Lower leg skin (tissue), 4 donors: ENCODE data around the gene CD209. TPM values are rescaled to one million over a fixed set of nuclear protein-coding genes. Genes with fewer than 3 reads are reported as not detected.

ENCODE experiments used
- DNase-seq, 2 donors: peaks; one replicate each; pipeline ENCODE4 v3.0.0-alpha.2; 2019; ENCODE audit warnings: low spot score in 2 of 2
- H3K4me3 ChIP-seq: fragments of 200-600 bp; sonication (generic); 2 replicates; pipeline ENCODE4 v1.5.1; 2017; ENCODE audit warnings: mild to moderate bottlenecking, low read depth; ENCODE audit not compliant: poor library complexity, severe bottlenecking
- POLR2A ChIP-seq, 2 donors: fragments of 450-650 bp; IDR thresholded peaks; one replicate each; pipeline ENCODE4 v1.6.1; 2016 to 2017; ENCODE audit warnings: antibody characterized with exemption in 2 of 2, mild to moderate bottlenecking in 1 of 2, moderate library complexity in 1 of 2
- WGBS, 2 donors: methylation state at CpG; one replicate each; pipeline ENCODE4 v1.1.5; 2018; 5-methylcytosine and 5-hydroxymethylcytosine counted together
- intact Hi-C: fragments of 100-400 bp; cut with DNase I; formaldehyde crosslinking; loops from one replicate; pipeline ENCODE4 v1.15.0; 2023; ENCODE audit warnings: low total_unique reads
- total RNA-seq, 4 donors: library from RNA; depleted of rRNA; stranded (reverse); fragments of >200 nt; gene quantifications; one replicate each; pipeline ENCODE4 v1.1.0, GENCODE V29; 2016
- TF ChIP-seq, protein P1 (sequence below), 3 donors: fragments of 450-650 bp; IDR thresholded peaks; one replicate each; pipeline ENCODE4 v1.5.1; 2016; ENCODE audit warnings: antibody characterized with exemption in 3 of 3, mild to moderate bottlenecking in 3 of 3, moderate library complexity in 2 of 3

CD209 gene
- total RNA-seq, 4 donors from 2014 or later: 0.55 to 2.1 (median 1.4) TPM

- H3K4me3 ChIP-seq: no peak within 1 kb of the TSS
- no peak for DNase-seq
- WGBS, 2 donors: 55 to 57% methylated on average over 9 of the region's 9 CpGs
- TF ChIP-seq POLR2A (IDR thresholded peaks at IDR 0.05): no peak
- TF ChIP-seq, protein P1, sequence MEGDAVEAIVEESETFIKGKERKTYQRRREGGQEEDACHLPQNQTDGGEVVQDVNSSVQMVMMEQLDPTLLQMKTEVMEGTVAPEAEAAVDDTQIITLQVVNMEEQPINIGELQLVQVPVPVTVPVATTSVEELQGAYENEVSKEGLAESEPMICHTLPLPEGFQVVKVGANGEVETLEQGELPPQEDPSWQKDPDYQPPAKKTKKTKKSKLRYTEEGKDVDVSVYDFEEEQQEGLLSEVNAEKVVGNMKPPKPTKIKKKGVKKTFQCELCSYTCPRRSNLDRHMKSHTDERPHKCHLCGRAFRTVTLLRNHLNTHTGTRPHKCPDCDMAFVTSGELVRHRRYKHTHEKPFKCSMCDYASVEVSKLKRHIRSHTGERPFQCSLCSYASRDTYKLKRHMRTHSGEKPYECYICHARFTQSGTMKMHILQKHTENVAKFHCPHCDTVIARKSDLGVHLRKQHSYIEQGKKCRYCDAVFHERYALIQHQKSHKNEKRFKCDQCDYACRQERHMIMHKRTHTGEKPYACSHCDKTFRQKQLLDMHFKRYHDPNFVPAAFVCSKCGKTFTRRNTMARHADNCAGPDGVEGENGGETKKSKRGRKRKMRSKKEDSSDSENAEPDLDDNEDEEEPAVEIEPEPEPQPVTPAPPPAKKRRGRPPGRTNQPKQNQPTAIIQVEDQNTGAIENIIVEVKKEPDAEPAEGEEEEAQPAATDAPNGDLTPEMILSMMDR (IDR thresholded peaks at IDR 0.05): no peak
- intact Hi-C loops: no loop called here
Measured at GRCh38 chr19:7732045-7732444, 15.3 kb downstream of the CD209 start, which contains the start of gene CLEC4G. Gene CLEC4G (minus strand): TSS chr19:7732110. CDS start chr19:7732102, 8 bp downstream.

DNA sequence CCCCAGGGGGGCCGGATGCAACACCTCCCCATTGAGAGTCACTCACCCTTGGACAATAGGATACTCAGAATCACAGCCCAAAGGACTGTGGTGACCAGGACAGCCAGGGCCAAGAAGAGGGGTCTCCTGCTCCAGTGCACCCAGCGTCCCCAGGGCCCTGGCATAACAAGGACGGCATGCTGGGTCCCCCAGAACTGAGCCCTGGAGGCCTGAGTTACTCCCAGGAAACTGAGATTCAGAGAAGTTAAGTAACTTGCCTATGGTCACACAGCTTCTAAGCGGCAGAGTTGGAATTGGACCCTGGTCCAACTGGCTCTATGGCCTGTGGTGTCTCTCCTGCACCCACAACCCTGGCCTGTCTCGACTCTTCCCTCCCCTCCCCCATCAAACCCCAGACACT lies 15.7 kb downstream of the CD209 start:
- H3K4me3 ChIP-seq: no peak overlapping the region
- intact Hi-C loops: no loop called here
- no peak for DNase-seq
- TF ChIP-seq, protein P1 (IDR thresholded peaks at IDR 0.05): no peak
- TF ChIP-seq POLR2A (IDR thresholded peaks at IDR 0.05): no peak
- 71 to 78% methylated on average over 4 to 5 of the region's 5 CpGs for WGBS, 2 donors

DNA sequence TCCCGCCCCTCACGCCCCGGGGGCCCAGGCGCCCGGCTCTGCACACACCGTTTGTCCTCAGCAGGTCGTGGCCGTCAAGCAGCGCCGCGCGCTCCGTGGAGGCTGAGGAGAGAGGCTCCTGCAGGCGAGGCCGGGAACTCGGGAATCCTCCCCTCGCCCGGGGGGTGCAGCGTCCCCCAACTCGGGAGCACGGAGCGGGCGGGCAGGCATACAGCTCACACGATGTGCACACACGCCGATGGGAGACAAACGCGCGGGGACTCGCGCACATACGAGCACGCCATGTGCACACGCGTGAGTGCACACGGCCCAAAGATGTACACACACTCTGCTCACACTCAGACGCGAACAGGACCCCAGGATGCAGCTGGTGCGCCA lies 16.1 kb downstream of the CD209 start:
- no peak overlapping the region for H3K4me3 ChIP-seq
- intact Hi-C loops: no loop called here
- 60 to 73% methylated on average over 1 to 20 of the region's 39 CpGs for WGBS, 2 donors
- no peak for TF ChIP-seq POLR2A (IDR thresholded peaks at IDR 0.05)
- TF ChIP-seq, protein P1 (IDR thresholded peaks at IDR 0.05): no peak
- DNase-seq: no peak

DNA sequence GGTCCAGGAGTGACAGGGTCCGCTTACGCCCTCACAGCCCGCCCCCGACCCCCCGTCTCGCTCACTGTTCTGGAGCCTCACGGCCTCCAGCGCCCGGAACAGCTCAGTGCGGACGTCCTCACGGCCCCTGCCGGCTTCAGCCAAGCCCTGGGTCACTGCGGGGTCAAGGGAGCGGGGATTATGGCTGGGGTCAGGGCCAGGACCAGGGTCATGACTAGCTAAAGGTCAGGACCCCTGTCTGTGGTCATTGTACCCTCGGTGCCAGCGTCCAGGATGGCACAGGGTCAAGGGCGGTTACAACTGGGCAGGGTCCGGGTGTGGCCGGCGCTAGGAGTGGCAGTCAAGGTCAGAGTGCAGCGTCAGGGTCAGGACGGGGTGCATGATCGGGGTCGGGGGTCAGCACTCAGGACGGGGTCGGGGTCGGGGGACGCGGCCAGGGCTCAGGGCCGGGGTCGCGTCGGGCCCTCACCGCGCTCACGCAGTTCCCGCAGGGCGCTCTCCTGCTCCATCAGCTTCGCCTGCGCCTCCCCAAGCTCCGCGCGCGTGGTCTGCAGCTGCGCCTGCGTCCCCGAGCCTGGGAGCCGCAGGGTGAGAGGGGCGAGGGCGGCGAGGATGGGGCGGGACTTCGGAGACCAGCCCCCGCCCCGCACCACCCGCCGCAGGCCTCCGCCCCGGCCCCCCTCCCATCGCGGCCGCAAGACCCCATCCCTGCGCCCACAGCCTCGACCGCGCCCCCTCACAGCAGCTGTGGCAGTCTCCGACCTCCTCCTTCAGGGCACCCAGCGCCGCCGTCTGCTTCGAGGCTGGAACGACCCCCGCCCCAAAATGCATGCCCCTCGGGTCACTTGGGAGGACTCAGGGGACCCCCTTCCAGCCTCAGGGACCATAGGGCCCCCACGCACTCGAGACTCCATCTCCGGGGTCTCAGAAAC lies 16.8 kb downstream of the CD209 start:
- no peak for TF ChIP-seq POLR2A (IDR thresholded peaks at IDR 0.05)
- intact Hi-C loops: no loop called here
- 2 to 3% methylated on average over 14 to 23 of the region's 78 CpGs for WGBS, 2 donors
- no peak overlapping the region for H3K4me3 ChIP-seq
- no peak for DNase-seq

DNA sequence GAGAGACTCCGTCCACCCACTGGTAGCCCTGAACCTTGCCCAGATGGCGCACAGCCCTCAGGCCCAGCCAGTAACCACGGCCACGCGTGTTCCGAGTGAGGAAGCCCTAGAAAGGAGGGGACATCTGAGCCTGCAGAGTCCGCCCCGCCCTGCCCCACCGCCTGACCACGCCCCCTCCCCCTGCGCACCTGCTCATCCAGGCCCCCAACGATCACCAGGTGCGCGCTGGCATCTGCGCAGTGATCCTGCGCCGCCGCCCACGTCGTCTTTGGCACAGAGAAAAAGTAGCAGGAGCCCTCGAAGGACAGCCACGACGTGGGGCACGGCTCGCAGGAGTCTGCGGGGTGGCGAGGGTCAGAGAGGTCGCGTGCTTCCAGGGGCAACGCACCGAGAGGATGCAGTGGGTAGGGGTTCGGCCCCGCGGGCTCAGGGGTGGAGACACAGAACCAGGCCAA lies 17.5 kb downstream of the CD209 start:
- TF ChIP-seq, protein P1 (IDR thresholded peaks at IDR 0.05): no peak
- no peak for TF ChIP-seq POLR2A (IDR thresholded peaks at IDR 0.05)
- intact Hi-C loops: no loop called here
- 6 to 20% methylated on average over 30 to 33 of the region's 34 CpGs for WGBS, 2 donors
- no peak for DNase-seq
- H3K4me3 ChIP-seq: no peak overlapping the region

- no peak overlapping the region for H3K4me3 ChIP-seq
- DNase-seq: no peak
- intact Hi-C loops: no loop called here
- TF ChIP-seq, protein P1 (IDR thresholded peaks at IDR 0.05): no peak
- no peak for TF ChIP-seq POLR2A (IDR thresholded peaks at IDR 0.05)
- 15 to 17% methylated on average over 10 to 16 of the region's 16 CpGs for WGBS, 2 donors
Measured at GRCh38 chr19:7729211-7729610, 18.1 kb downstream of the CD209 start.
